T47D (cell line): ENCODE results near the gene ARHGAP30.

Experiments used
- DNase-seq, 2 experiments: peaks; one replicate each; pipeline versions ENCODE4 v3.0.0 to v3.0.0-alpha.2; 2011 to 2012; ENCODE audit warnings: low read depth in 1 of 2, low spot score in 1 of 2
- JUND ChIP-seq: IDR thresholded peaks from 2 replicates; pipeline ENCODE4 v1.6.1; 2012; ENCODE audit warnings: low read depth
- in situ Hi-C: cut with HindIII; loops from 2 replicates; pipeline ENCODE4 v1.10.0; 2016; ENCODE audit warnings: low sequenced_read_pairs, low pct_unique_long_range_greater_than_20kb

Gene ARHGAP30

GRCh38 chr1:161085165-161085564, 15.5 kb upstream of the ARHGAP30 start:
- no peak for TF ChIP-seq JUND
- peak in 1 of 2 experiments; percentile 39 for DNase-seq
- in situ Hi-C loops, result no loop called here

GRCh38 chr1:161084597-161084988, 14.9 kb upstream of the ARHGAP30 start:
- TF ChIP-seq JUND, result no peak
- DNase-seq, result no peak
- in situ Hi-C loops, result no loop called here

GRCh38 chr1:161083748-161084596, 14.3 kb upstream of the ARHGAP30 start:
- in situ Hi-C loops, result no loop called here
- peak in 1 of 2 experiments; percentile 56 for DNase-seq
- no peak for TF ChIP-seq JUND

GRCh38 chr1:161082996-161083747, 13.5 kb upstream of the ARHGAP30 start:
- peak; percentile 55 to 96 for DNase-seq
- in situ Hi-C loops, result no loop called here
- TF ChIP-seq JUND, result no peak; the same call in 1 of the 2 replicates

GRCh38 chr1:161082483-161082882, 12.8 kb upstream of the ARHGAP30 start:
- no peak for TF ChIP-seq JUND
- DNase-seq, result no peak
- in situ Hi-C loops, result no loop called here

GRCh38 chr1:161081519-161081918, 11.8 kb upstream of the ARHGAP30 start:
- no peak for TF ChIP-seq JUND
- in situ Hi-C loops, result no loop called here
- DNase-seq, result no peak

GRCh38 chr1:161080441-161081405, 11.0 kb upstream of the ARHGAP30 start:
- in situ Hi-C loops, result no loop called here
- no peak for TF ChIP-seq JUND
- DNase-seq, result no peak

GRCh38 chr1:161079436-161080110, 9.9 kb upstream of the ARHGAP30 start:
- no peak for TF ChIP-seq JUND
- in situ Hi-C loops, result no loop called here
- no peak for DNase-seq

GRCh38 chr1:161077426-161077825, 7.7 kb upstream of the ARHGAP30 start:
- TF ChIP-seq JUND, result no peak
- in situ Hi-C loops, result no loop called here
- DNase-seq, result no peak

- in situ Hi-C loops, result no loop called here
- TF ChIP-seq JUND, result no peak
These were observed 6.7 kb upstream of the ARHGAP30 start for GRCh38 chr1:161076410-161076809.

GRCh38 chr1:161074676-161075368, 5.1 kb upstream of the ARHGAP30 start:
- DNase-seq, result peak; percentile 41 to 76
- in situ Hi-C loops, result no loop called here
- TF ChIP-seq JUND, result no peak

More at GRCh38 chr1:161076410-161076809, 6.7 kb upstream of the ARHGAP30 start:
- DNase-seq, result no peak
